HepG2 (cell line): ENCODE data around the gene PLEKHA3. TPM values are rescaled to one million over a fixed set of nuclear protein-coding genes. Genes with fewer than 3 reads are reported as not detected.

Experiments used
- ATAC-seq: fragments of 200-7000 bp; cut with Tn5 transposase; 3 replicates; pipeline ENCODE4 v1.9.1; 2020; ENCODE audit warnings: mild to moderate bottlenecking, moderate library complexity
- BruUV-seq: library from RNA; stranded (reverse); fragments of 400-500 nt; replicated peaks from 2 replicates; lab custom pipeline; 2021; lab: Mats Ljungman, UMichigan
- CTCF ChIA-PET: fragments of 300-600 bp; formaldehyde crosslinking; extraction: SDS; loops from one replicate; lab custom pipeline; 2021; ENCODE audit warnings: low total read pairs, inconsistent platforms, low intra/inter-chr PET ratio; lab: Yijun Ruan, JAX
- POLR2A ChIA-PET: fragments of 350-600 bp; sonication (Branson Sonifier 250); formaldehyde crosslinking; loops from one replicate; lab custom pipeline; 2020; ENCODE audit warnings: antibody characterized with exemption, inconsistent platforms; lab: Yijun Ruan, JAX
- DNase-seq: peaks from one replicate; pipeline ENCODE4 v3.0.0-alpha.2; 2015; ENCODE audit warnings: low spot score
- FAIRE-seq: peaks from 3 replicates; lab custom pipeline; 2011; peaks lifted over from hg19 to GRCh38; lab: Jason Lieb, UNC
- H2AFZ ChIP-seq: one replicate; pipeline ENCODE4 v1.6.1; 2011; ENCODE audit warnings: low read length, inconsistent platforms
- H3K27ac ChIP-seq: fragments of 300-600 bp; 3 replicates; pipeline ENCODE4 v1.8.0; 2011; ENCODE audit warnings: mixed run types, mild to moderate bottlenecking, mixed read lengths, low read length, inconsistent platforms; ENCODE audit not compliant: insufficient read depth; ENCODE audit errors: extremely low read length
- H3K27me3 ChIP-seq, 2 experiments: fragments of 200-600 bp in 1 of 2; 2 replicates in 1 of 2; 3 replicates in 1 of 2; pipeline versions ENCODE4 v1.6.0 to v1.8.0; 2011; ENCODE audit warnings: low read length in 2 of 2, mild to moderate bottlenecking in 2 of 2, moderate library complexity in 2 of 2, inconsistent platforms in 1 of 2; ENCODE audit not compliant: insufficient read depth in 2 of 2, control insufficient read depth in 1 of 2
- H3K36me3 ChIP-seq, 2 experiments: fragments of 200-600 bp in 1 of 2; replicated peaks in 1 of 2; 2 replicates in 1 of 2; 3 replicates in 1 of 2; pipeline versions ENCODE4 v1.5.1 to v1.8.0; 2011; ENCODE audit warnings: low read length in 2 of 2, inconsistent platforms in 1 of 2; ENCODE audit not compliant: insufficient read depth in 2 of 2, control insufficient read depth in 1 of 2
- H3K4me1 ChIP-seq: 2 replicates; pipeline ENCODE4 v1.5.1; 2012; ENCODE audit warnings: low read length, inconsistent platforms; ENCODE audit not compliant: insufficient read depth
- H3K4me2 ChIP-seq: 2 replicates; pipeline ENCODE4 v1.6.0; 2011; ENCODE audit warnings: low read depth, low read length, inconsistent platforms
- H3K4me3 ChIP-seq, 3 experiments: fragments of 200-600 bp in 1 of 3; sonication (generic), shearing (Covaris generic) in 1 of 3; replicated peaks in 1 of 3; 2 replicates each; pipeline ENCODE4 v1.5.1; 2011 to 2016; ENCODE audit warnings: low read length in 3 of 3, inconsistent platforms in 2 of 3, low read depth in 2 of 3, mild to moderate bottlenecking in 2 of 3, control low read depth in 1 of 3, mixed read lengths in 1 of 3; ENCODE audit not compliant: insufficient read depth in 1 of 3
- H3K79me2 ChIP-seq: one replicate; pipeline ENCODE4 v1.6.1; 2011; ENCODE audit warnings: low read length, inconsistent platforms; ENCODE audit not compliant: insufficient read depth
- H3K9ac ChIP-seq: 2 replicates; pipeline ENCODE4 v1.6.0; 2011; ENCODE audit warnings: mild to moderate bottlenecking, low read depth, low read length, inconsistent platforms; ENCODE audit not compliant: insufficient read depth
- H3K9me3 ChIP-seq: 2 replicates; pipeline ENCODE4 v1.5.1; 2012; ENCODE audit warnings: mild to moderate bottlenecking, low read length
- H4K20me1 ChIP-seq: 2 replicates; pipeline ENCODE4 v1.6.0; 2011; ENCODE audit warnings: inconsistent platforms, mild to moderate bottlenecking, low read length, moderate library complexity; ENCODE audit not compliant: insufficient read depth
- KAT7 ChIP-seq: IDR thresholded peaks from 2 replicates; pipeline ENCODE4 v1.6.1; 2018; ENCODE audit warnings: borderline replicate concordance, missing compliant biosample characterization
- KLF11 ChIP-seq: IDR thresholded peaks from 2 replicates; pipeline ENCODE4 v1.6.1; 2016; ENCODE audit warnings: missing compliant biosample characterization
- MTA3 ChIP-seq: sonication (generic); formaldehyde crosslinking; IDR thresholded peaks from 2 replicates; pipeline ENCODE4 v1.4.0; 2020; ENCODE audit warnings: missing genetic modification reagents
- NFYB ChIP-seq: sonication (generic); formaldehyde crosslinking; IDR thresholded peaks from 2 replicates; pipeline ENCODE4 v1.4.0; 2020; ENCODE audit warnings: missing genetic modification reagents
- NR1H2 ChIP-seq: sonication (generic); formaldehyde crosslinking; IDR thresholded peaks from 2 replicates; pipeline ENCODE4 v1.8.1; 2022; ENCODE audit warnings: low read depth, missing genetic modification reagents, borderline replicate concordance
- POGZ ChIP-seq: sonication (generic); formaldehyde crosslinking; IDR thresholded peaks from 2 replicates; pipeline ENCODE4 v1.4.0; 2020; ENCODE audit warnings: mild to moderate bottlenecking, missing genetic modification reagents
- XRCC5 ChIP-seq: fragments of 200-400 bp; formaldehyde crosslinking; optimal IDR thresholded peaks from 2 replicates; pipeline ENCODE3; 2017; ENCODE audit warnings: mild to moderate bottlenecking, low read length
- ZNF367 ChIP-seq: sonication (generic); formaldehyde crosslinking; IDR thresholded peaks from 2 replicates; pipeline ENCODE4 v1.4.0; 2020; ENCODE audit warnings: missing genetic modification reagents, borderline replicate concordance
- ZNF441 ChIP-seq: sonication (generic); formaldehyde crosslinking; IDR thresholded peaks from 2 replicates; pipeline ENCODE4 v1.7.0; 2021; ENCODE audit warnings: missing genetic modification reagents, borderline replicate concordance
- ZNF546 ChIP-seq: sonication (generic); formaldehyde crosslinking; conservative IDR thresholded peaks from 2 replicates; pipeline ENCODE4 v1.8.1; 2023; ENCODE audit warnings: mild to moderate bottlenecking, missing genetic modification reagents
- ZNF549 ChIP-seq: sonication (generic); formaldehyde crosslinking; IDR thresholded peaks from 2 replicates; pipeline ENCODE4 v1.5.0; 2020; ENCODE audit warnings: missing genetic modification reagents
- ZNF746 ChIP-seq: sonication (generic); formaldehyde crosslinking; IDR thresholded peaks from 2 replicates; pipeline ENCODE4 v1.8.0; 2022; ENCODE audit warnings: mild to moderate bottlenecking, missing genetic modification reagents
- WGBS: methylation state at CpG from one replicate; pipeline ENCODE4 v1.1.6; 2017; ENCODE audit warnings: low lambda C conversion rate; 5-methylcytosine and 5-hydroxymethylcytosine counted together
- in situ Hi-C: cut with HindIII; loops from 2 replicates; pipeline ENCODE4 v1.10.0; 2017; ENCODE audit warnings: low pct_unique_long_range_greater_than_20kb; ENCODE audit not compliant: extremely low pct_ligation_motif_present
- intact Hi-C: fragments of 100-400 bp; cut with micrococcal nuclease; formaldehyde crosslinking; loops from one replicate; pipeline ENCODE4 v1.10.0; 2022; ENCODE audit not compliant: unreplicated experiment
- polyA plus RNA-seq, 8 experiments: library from polyadenylated mRNA; depleted of rRNA in 3 of 8; stranded (reverse) in 7 of 8; unstranded in 1 of 8; fragments of >200 nt; fragmentation: Illumina TruSeq in 4 of 8; extraction: Trizol in 4 of 8; gene quantifications; 2 replicates each; pipeline versions ENCODE4 v1.2.1 to v1.2.3, GENCODE V29; 2011 to 2016; ENCODE audit warnings: low read depth in 4 of 8, missing spikeins in 1 of 8, mixed read lengths in 1 of 8; ENCODE audit not compliant: insufficient read depth in 1 of 8
- total RNA-seq, 5 experiments: library from RNA; depleted of rRNA; stranded (reverse); fragments of >200 nt; fragmentation: Illumina TruSeq; extraction: Trizol; gene quantifications; 2 replicates each; pipeline ENCODE4 v1.2.3, GENCODE V29; 2016; ENCODE audit warnings: low read depth in 1 of 5
- TF ChIP-seq, protein P1 (sequence below): sonication (generic); formaldehyde crosslinking; IDR thresholded peaks from 2 replicates; pipeline ENCODE4 v1.8.1; 2023; ENCODE audit warnings: mild to moderate bottlenecking, missing genetic modification reagents
- TF ChIP-seq, protein P2 (sequence below): sonication (generic); formaldehyde crosslinking; conservative IDR thresholded peaks from 2 replicates; pipeline ENCODE4 v1.5.0; 2020; ENCODE audit warnings: missing genetic modification reagents
- TF ChIP-seq, protein P3 (sequence below): sonication (generic); formaldehyde crosslinking; IDR thresholded peaks from 2 replicates; pipeline ENCODE4 v1.4.0; 2020; ENCODE audit warnings: missing genetic modification reagents, mild to moderate bottlenecking, borderline replicate concordance
- TF ChIP-seq, protein P4 (sequence below): sonication (generic); formaldehyde crosslinking; IDR thresholded peaks from 2 replicates; pipeline ENCODE4 v1.5.0; 2020; ENCODE audit warnings: mild to moderate bottlenecking, missing genetic modification reagents, borderline replicate concordance

The PLEKHA3 gene
- total and polyA plus RNA-seq, 2 of the 13 experiments (the other 11 are each of a cell fraction or from before 2014, with no cell fraction given) = 11.7 to 23.1 TPM

DNA sequence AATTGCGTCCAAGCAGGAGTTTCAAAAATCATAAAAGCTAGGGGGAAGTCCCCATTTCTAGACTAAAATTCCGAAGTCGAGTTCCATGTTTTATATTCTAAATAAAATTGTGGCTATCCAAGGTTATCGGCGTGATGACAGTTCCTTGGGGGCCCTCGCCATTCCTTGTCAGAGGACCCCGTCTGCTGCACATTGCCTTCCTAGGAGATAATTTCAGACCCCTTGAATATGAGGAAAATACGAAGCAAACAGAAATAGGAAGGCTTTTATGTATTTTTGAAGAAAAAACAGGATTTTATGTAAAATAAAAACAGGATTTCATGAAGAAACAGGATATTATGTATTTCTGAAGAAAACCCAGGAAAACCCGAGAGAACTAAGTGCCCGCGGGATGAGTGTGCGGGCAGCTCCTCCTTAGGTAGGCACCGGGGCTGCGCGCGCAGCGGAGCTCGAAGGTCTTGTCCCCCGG, 465 bp upstream of the PLEKHA3 start:
- Histone ChIP-seq H3K9ac (peak overlapping the region; percentile 86), H3K27ac (peak overlapping the region; percentile 89), H3K9me3 (no peaks in the 10 kb centered on the region), H3K36me3 (no peaks in the 10 kb centered on the region), H2AFZ (peak overlapping the region; percentile 55), H3K27me3 (no peaks in the 10 kb centered on the region; a peak in 1 of 5 replicates), H3K79me2 (peaks cover 61% of the 10 kb centered on the region), H3K4me3 (peak overlapping the region; percentile 80 to 91 (median 82)), H3K4me1 (peaks cover 57% of the 10 kb centered on the region), H4K20me1 (peaks cover 9% of the 10 kb centered on the region; the same call in 1 of the 2 replicates), H3K4me2 (peak overlapping the region; percentile 91)
- BruUV-seq = no TSS peak
- intact Hi-C loops = loop anchor here (2.0 kb wide), 1 partner anchor 43 kb away; no protein-coding TSS in a partner anchor
- WGBS = 6% methylated on average over 16 of the region's 19 CpGs
- CTCF ChIA-PET = interaction anchor here (1.2 kb wide), 1 partner anchor 28 kb away, joined by 4 read pairs; the partner anchor contains the start of gene PJVK
- FAIRE-seq (no peak), ATAC-seq (no peak), DNase-seq (no peak)
- POLR2A ChIA-PET = interaction anchor here (1.0 to 4.6 kb wide), 8 partner anchors 8 to 65 kb away, joined by 3 to 74 read pairs (median 8); partner anchors contain the start of genes PJVK and PRKRA
- in situ Hi-C loops = no loop called here
- TF ChIP-seq, protein P1, sequence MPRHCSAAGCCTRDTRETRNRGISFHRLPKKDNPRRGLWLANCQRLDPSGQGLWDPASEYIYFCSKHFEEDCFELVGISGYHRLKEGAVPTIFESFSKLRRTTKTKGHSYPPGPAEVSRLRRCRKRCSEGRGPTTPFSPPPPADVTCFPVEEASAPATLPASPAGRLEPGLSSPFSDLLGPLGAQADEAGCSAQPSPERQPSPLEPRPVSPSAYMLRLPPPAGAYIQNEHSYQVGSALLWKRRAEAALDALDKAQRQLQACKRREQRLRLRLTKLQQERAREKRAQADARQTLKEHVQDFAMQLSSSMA (CRISPR knock-in tag) = no peak
- TF ChIP-seq NFYB (CRISPR knock-in tag) = no peak; the same call in 1 of the 2 replicates
- no peak for TF ChIP-seq XRCC5
- TF ChIP-seq, protein P2, sequence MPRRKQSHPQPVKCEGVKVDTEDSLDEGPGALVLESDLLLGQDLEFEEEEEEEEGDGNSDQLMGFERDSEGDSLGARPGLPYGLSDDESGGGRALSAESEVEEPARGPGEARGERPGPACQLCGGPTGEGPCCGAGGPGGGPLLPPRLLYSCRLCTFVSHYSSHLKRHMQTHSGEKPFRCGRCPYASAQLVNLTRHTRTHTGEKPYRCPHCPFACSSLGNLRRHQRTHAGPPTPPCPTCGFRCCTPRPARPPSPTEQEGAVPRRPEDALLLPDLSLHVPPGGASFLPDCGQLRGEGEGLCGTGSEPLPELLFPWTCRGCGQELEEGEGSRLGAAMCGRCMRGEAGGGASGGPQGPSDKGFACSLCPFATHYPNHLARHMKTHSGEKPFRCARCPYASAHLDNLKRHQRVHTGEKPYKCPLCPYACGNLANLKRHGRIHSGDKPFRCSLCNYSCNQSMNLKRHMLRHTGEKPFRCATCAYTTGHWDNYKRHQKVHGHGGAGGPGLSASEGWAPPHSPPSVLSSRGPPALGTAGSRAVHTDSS (CRISPR knock-in tag) = no peak
- TF ChIP-seq MTA3 (CRISPR knock-in tag) = no peak
- no peak for TF ChIP-seq KAT7 (CRISPR knock-in tag)
- TF ChIP-seq POGZ = no peak
- TF ChIP-seq KLF11 (CRISPR knock-in tag) = no peak
- TF ChIP-seq NR1H2 = no peak
- no peak for TF ChIP-seq ZNF549 (CRISPR knock-in tag)
- no peak for TF ChIP-seq ZNF367
- no peak for TF ChIP-seq ZNF546
- TF ChIP-seq, protein P3, sequence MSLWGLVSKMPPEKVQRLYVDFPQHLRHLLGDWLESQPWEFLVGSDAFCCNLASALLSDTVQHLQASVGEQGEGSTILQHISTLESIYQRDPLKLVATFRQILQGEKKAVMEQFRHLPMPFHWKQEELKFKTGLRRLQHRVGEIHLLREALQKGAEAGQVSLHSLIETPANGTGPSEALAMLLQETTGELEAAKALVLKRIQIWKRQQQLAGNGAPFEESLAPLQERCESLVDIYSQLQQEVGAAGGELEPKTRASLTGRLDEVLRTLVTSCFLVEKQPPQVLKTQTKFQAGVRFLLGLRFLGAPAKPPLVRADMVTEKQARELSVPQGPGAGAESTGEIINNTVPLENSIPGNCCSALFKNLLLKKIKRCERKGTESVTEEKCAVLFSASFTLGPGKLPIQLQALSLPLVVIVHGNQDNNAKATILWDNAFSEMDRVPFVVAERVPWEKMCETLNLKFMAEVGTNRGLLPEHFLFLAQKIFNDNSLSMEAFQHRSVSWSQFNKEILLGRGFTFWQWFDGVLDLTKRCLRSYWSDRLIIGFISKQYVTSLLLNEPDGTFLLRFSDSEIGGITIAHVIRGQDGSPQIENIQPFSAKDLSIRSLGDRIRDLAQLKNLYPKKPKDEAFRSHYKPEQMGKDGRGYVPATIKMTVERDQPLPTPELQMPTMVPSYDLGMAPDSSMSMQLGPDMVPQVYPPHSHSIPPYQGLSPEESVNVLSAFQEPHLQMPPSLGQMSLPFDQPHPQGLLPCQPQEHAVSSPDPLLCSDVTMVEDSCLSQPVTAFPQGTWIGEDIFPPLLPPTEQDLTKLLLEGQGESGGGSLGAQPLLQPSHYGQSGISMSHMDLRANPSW (CRISPR knock-in tag) = no peak
- TF ChIP-seq ZNF441 (CRISPR knock-in tag) = no peak; the same call in 1 of the 2 replicates
- no peak for TF ChIP-seq ZNF746
- TF ChIP-seq, protein P4, sequence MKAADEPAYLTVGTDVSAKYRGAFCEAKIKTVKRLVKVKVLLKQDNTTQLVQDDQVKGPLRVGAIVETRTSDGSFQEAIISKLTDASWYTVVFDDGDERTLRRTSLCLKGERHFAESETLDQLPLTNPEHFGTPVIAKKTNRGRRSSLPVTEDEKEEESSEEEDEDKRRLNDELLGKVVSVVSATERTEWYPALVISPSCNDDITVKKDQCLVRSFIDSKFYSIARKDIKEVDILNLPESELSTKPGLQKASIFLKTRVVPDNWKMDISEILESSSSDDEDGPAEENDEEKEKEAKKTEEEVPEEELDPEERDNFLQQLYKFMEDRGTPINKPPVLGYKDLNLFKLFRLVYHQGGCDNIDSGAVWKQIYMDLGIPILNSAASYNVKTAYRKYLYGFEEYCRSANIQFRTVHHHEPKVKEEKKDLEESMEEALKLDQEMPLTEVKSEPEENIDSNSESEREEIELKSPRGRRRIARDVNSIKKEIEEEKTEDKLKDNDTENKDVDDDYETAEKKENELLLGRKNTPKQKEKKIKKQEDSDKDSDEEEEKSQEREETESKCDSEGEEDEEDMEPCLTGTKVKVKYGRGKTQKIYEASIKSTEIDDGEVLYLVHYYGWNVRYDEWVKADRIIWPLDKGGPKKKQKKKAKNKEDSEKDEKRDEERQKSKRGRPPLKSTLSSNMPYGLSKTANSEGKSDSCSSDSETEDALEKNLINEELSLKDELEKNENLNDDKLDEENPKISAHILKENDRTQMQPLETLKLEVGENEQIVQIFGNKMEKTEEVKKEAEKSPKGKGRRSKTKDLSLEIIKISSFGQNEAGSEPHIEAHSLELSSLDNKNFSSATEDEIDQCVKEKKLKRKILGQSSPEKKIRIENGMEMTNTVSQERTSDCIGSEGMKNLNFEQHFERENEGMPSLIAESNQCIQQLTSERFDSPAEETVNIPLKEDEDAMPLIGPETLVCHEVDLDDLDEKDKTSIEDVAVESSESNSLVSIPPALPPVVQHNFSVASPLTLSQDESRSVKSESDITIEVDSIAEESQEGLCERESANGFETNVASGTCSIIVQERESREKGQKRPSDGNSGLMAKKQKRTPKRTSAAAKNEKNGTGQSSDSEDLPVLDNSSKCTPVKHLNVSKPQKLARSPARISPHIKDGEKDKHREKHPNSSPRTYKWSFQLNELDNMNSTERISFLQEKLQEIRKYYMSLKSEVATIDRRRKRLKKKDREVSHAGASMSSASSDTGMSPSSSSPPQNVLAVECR (CRISPR knock-in tag) = no peak
